Neuron (in vitro differentiated cells): ENCODE data around the gene BMERB1.

ENCODE experiments used
- H2AFZ ChIP-seq: one replicate; pipeline ENCODE4 v1.6.1; 2013; ENCODE audit warnings: low read depth, mild to moderate bottlenecking, inconsistent platforms, low read length, moderate library complexity
- H3K27me3 ChIP-seq: one replicate; pipeline ENCODE4 v1.6.1; 2013; ENCODE audit warnings: low read length; ENCODE audit not compliant: insufficient read depth
- H3K36me3 ChIP-seq: one replicate; pipeline ENCODE4 v1.6.1; 2013; ENCODE audit warnings: low read length; ENCODE audit not compliant: insufficient read depth
- H3K4me1 ChIP-seq: one replicate; pipeline ENCODE4 v1.6.1; 2013; ENCODE audit warnings: low read length; ENCODE audit not compliant: insufficient read depth
- H3K4me3 ChIP-seq: 2 replicates; pipeline ENCODE4 v1.5.1; 2013; ENCODE audit warnings: mild to moderate bottlenecking, low read length, moderate library complexity
- H3K9me3 ChIP-seq: one replicate; pipeline ENCODE4 v1.6.1; 2013; ENCODE audit warnings: low read length

Gene BMERB1

GRCh38 chr16:15517743-15518377, 83.5 kb downstream of the BMERB1 start:
- no peaks in the 10 kb centered on the region for H3K9me3 ChIP-seq
- no peaks in the 10 kb centered on the region for H3K4me1 ChIP-seq
- no peaks in the 10 kb centered on the region for H3K27me3 ChIP-seq
- H3K4me3 ChIP-seq = no peak overlapping the region
- no peak overlapping the region for H2AFZ ChIP-seq
- peaks cover 15% of the 10 kb centered on the region for H3K36me3 ChIP-seq

- Histone ChIP-seq H3K4me3 (no peak overlapping the region), H2AFZ (no peak overlapping the region), H3K36me3 (peaks cover 15% of the 10 kb centered on the region), H3K4me1 (no peaks in the 10 kb centered on the region), H3K9me3 (no peaks in the 10 kb centered on the region), H3K27me3 (no peaks in the 10 kb centered on the region)
Measured at GRCh38 chr16:15518381-15519351, 84.3 kb downstream of the BMERB1 start.

- no peaks in the 10 kb centered on the region for H3K4me1 ChIP-seq
- H3K27me3 ChIP-seq = no peaks in the 10 kb centered on the region
- no peaks in the 10 kb centered on the region for H3K9me3 ChIP-seq
- H3K36me3 ChIP-seq = peaks cover 15% of the 10 kb centered on the region
- no peak overlapping the region for H2AFZ ChIP-seq
- H3K4me3 ChIP-seq = no peak overlapping the region
Measured at GRCh38 chr16:15519790-15520189, 85.4 kb downstream of the BMERB1 start.

- H2AFZ ChIP-seq = no peak overlapping the region
Measured at GRCh38 chr16:15521390-15521757, 87.0 kb downstream of the BMERB1 start.

GRCh38 chr16:15521758-15522509, 87.5 kb downstream of the BMERB1 start:
- Histone ChIP-seq H3K27me3 (no peaks in the 10 kb centered on the region), H3K4me3 (no peak overlapping the region), H3K4me1 (no peaks in the 10 kb centered on the region), H3K36me3 (peaks cover 4% of the 10 kb centered on the region), H3K9me3 (no peaks in the 10 kb centered on the region), H2AFZ (no peak overlapping the region)

More at GRCh38 chr16:15521390-15521757, 87.0 kb downstream of the BMERB1 start:
- Histone ChIP-seq H3K27me3 (no peaks in the 10 kb centered on the region), H3K9me3 (no peaks in the 10 kb centered on the region), H3K36me3 (peaks cover 7% of the 10 kb centered on the region), H3K4me1 (no peaks in the 10 kb centered on the region), H3K4me3 (no peak overlapping the region)

- H3K4me3 ChIP-seq = no peak overlapping the region
- H3K27me3 ChIP-seq = no peaks in the 10 kb centered on the region
- H2AFZ ChIP-seq = no peak overlapping the region
- no peaks in the 10 kb centered on the region for H3K36me3 ChIP-seq
- H3K9me3 ChIP-seq = no peaks in the 10 kb centered on the region
- H3K4me1 ChIP-seq = no peaks in the 10 kb centered on the region
Measured at GRCh38 chr16:15523092-15523541, 88.7 kb downstream of the BMERB1 start.

- H3K4me1 ChIP-seq = no peaks in the 10 kb centered on the region
- no peak overlapping the region for H2AFZ ChIP-seq
- no peaks in the 10 kb centered on the region for H3K9me3 ChIP-seq
- H3K36me3 ChIP-seq = no peaks in the 10 kb centered on the region
- H3K27me3 ChIP-seq = no peaks in the 10 kb centered on the region
- no peak overlapping the region for H3K4me3 ChIP-seq
Measured at GRCh38 chr16:15523939-15524338, 89.6 kb downstream of the BMERB1 start.

- Histone ChIP-seq H3K4me1 (no peaks in the 10 kb centered on the region), H3K4me3 (no peak overlapping the region), H3K27me3 (no peaks in the 10 kb centered on the region), H2AFZ (no peak overlapping the region), H3K9me3 (no peaks in the 10 kb centered on the region), H3K36me3 (peaks cover 2% of the 10 kb centered on the region)
Measured at GRCh38 chr16:15524966-15525365, 90.6 kb downstream of the BMERB1 start.

- no peaks in the 10 kb centered on the region for H3K9me3 ChIP-seq
- H3K36me3 ChIP-seq = peaks cover 4% of the 10 kb centered on the region
- no peak overlapping the region for H3K4me3 ChIP-seq
- H2AFZ ChIP-seq = no peak overlapping the region
- H3K4me1 ChIP-seq = no peaks in the 10 kb centered on the region
- no peaks in the 10 kb centered on the region for H3K27me3 ChIP-seq
Measured at GRCh38 chr16:15526097-15526496, 91.7 kb downstream of the BMERB1 start.

- Histone ChIP-seq H3K36me3 (peaks cover 4% of the 10 kb centered on the region), H3K9me3 (no peaks in the 10 kb centered on the region), H3K4me3 (no peak overlapping the region), H3K4me1 (no peaks in the 10 kb centered on the region), H2AFZ (no peak overlapping the region), H3K27me3 (no peaks in the 10 kb centered on the region)
Measured at GRCh38 chr16:15526731-15527130, 92.3 kb downstream of the BMERB1 start.

GRCh38 chr16:15529673-15530072, 95.3 kb downstream of the BMERB1 start:
- peaks cover 5% of the 10 kb centered on the region for H3K36me3 ChIP-seq
- H3K9me3 ChIP-seq = no peaks in the 10 kb centered on the region
- peaks cover 15% of the 10 kb centered on the region for H3K4me1 ChIP-seq
- no peak overlapping the region for H2AFZ ChIP-seq
- H3K4me3 ChIP-seq = no peak overlapping the region
- no peaks in the 10 kb centered on the region for H3K27me3 ChIP-seq

- Histone ChIP-seq H3K4me1 (peaks cover 16% of the 10 kb centered on the region), H3K36me3 (peaks cover 8% of the 10 kb centered on the region), H3K9me3 (no peaks in the 10 kb centered on the region), H2AFZ (no peak overlapping the region), H3K27me3 (no peaks in the 10 kb centered on the region), H3K4me3 (no peak overlapping the region)
Measured at GRCh38 chr16:15530085-15530484, 95.7 kb downstream of the BMERB1 start.

GRCh38 chr16:15532825-15533224, 98.4 kb downstream of the BMERB1 start:
- Histone ChIP-seq H3K27me3 (no peaks in the 10 kb centered on the region), H3K4me3 (no peak overlapping the region), H3K36me3 (peaks cover 8% of the 10 kb centered on the region), H2AFZ (no peak overlapping the region), H3K9me3 (no peaks in the 10 kb centered on the region), H3K4me1 (peaks cover 16% of the 10 kb centered on the region)
